ENCODE results near the gene SEC14L6. TPM values are rescaled to one million over a fixed set of nuclear protein-coding genes. Genes with fewer than 3 reads are reported as not detected.
A peak's percentile ranks its signal among the peaks of the same experiment; 100 is the strongest.
"Not testable (repeated sequence)": the region's sequence is repeated elsewhere in the genome, so short reads cannot be mapped to it uniquely, and the experiment has no call there.

The SEC14L6 gene
- polyA plus RNA-seq (ENCODE audit: insufficient read length in 4 of 4), result 1 to 10 TPM; 4.6 to 9.5 (median 7.8) TPM

DNA sequence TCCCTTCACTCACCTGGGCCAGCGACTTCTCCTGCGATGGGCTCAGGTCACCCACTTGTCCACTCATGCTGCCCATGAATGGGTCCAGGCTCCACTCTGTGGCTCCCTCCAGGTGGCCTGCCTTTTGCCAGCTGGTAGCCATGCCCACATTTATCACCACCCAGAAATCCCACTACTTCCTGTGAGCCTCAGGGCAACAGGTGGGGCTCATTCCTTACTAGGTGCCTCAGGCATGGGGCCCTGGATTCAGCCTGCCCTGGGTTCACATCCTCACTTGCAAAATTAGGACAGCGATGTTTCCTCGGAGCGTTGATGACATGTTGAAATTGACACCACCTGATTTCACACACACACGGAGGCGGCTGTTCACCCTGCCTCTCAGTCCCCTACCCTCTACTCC, at the start of gene SEC14L6:
Gene SEC14L6, minus strand, starts transcription at position 126 of the 400 bp plus-strand sequence. Its CDS starts 59 bp downstream, at position 67.
- DNase-seq (ENCODE audit: low read depth in 4 of 4, low spot score in 3 of 4), result no peak

DNA sequence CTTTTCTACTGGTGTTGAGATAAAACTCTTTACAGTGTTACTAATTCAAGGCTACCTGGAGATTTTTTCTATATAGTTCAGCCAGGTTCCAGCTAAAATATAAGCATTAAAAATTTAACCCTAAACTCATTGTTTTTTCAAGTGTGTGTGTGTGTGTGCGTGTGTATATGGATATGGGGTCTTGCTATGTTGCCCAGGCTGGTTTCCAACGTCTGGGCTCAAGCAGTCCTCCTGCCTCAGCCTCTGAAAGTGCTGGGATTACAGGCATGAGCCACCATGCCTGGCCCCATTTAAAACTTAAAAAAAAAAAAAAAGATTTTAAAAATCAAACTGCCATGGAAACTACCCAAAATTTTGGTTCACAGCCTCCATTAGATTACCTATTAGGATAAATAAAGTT, 49.7 kb upstream of the SEC14L6 start:
- DNase-seq (ENCODE audit: low read depth in 4 of 4, low spot score in 3 of 4), result no peak

DNA sequence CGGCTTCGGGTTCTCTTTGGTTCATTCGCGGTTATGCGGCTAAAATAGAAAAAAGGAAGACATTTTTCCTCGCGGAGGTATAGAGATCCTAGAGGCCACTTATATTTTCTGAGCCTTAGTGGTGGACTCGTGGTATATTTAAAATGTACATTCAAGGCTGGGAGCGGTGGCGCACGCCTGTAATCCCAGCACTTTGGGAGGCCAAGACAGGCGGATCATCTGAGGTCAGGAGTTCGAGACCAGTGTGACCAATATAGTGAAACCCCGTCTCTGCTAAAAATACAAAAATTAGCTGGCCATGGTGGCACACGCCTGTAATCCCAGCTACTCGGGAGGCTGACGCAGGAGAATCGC, 45.8 kb upstream of the SEC14L6 start:
- not testable (repeated sequence) for DNase-seq (ENCODE audit: low read depth in 4 of 4, low spot score in 3 of 4)

DNA sequence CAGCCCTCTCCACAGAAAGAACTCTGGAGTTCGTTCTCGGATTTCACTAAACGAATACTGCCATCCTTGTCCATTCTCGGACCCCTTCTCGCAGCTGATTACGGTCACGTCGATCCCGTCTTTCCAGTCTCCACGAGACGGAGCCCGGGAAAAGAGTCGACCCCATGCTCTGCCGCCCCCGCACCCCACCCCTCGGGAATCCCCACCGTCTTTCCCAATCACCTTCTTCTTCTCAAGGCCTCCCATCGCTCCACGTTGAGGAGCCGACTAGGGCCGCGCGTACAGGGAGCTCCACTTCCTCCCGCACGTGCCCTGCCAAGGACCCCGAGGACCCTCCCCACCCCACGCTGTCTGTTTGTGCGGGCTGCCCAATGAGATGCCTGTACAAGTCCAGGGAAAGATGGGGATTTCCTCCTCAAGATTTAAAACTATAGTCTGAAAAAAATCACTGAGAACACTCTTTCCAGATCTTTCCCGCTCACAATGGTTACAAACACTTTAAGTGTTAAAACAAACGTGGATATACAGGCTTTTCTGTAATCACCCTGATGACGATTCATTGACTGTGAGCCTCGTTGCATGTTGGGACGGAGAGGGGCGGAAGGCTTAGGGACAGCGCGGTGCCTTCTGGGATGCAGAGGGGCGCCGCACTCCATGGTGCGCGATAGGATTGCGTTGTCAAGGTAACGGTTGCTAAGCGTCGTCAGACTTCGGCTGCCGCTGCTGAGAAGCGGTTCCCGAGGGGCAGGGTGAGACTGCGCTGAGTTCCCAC, 45.2 kb upstream of the SEC14L6 start, which contains the start of gene PES1:
Gene PES1, minus strand, starts transcription at position 323 of the 772 bp plus-strand sequence. Its CDS starts 77 bp downstream, at position 246.
- peak; percentile 96 to 98 (median 97) for DNase-seq (ENCODE audit: low read depth in 4 of 4, low spot score in 3 of 4)

- no peak for DNase-seq (ENCODE audit: low read depth in 4 of 4, low spot score in 3 of 4)
These were observed 44.6 kb upstream of the SEC14L6 start for GRCh38 chr22:30591191-30591587.

- no peak for DNase-seq (ENCODE audit: low read depth in 4 of 4, low spot score in 3 of 4)
These were observed 39.9 kb upstream of the SEC14L6 start for GRCh38 chr22:30586414-30586813.

- DNase-seq (ENCODE audit: low read depth in 4 of 4, low spot score in 3 of 4), result no peak
These were observed 37.9 kb upstream of the SEC14L6 start for GRCh38 chr22:30584441-30584840.

- no peak for DNase-seq (ENCODE audit: low read depth in 4 of 4, low spot score in 3 of 4)
These were observed 36.4 kb upstream of the SEC14L6 start for GRCh38 chr22:30582788-30583545.

- no peak for DNase-seq (ENCODE audit: low read depth in 4 of 4, low spot score in 3 of 4)
These were observed 35.5 kb upstream of the SEC14L6 start for GRCh38 chr22:30582051-30582450.

DNA sequence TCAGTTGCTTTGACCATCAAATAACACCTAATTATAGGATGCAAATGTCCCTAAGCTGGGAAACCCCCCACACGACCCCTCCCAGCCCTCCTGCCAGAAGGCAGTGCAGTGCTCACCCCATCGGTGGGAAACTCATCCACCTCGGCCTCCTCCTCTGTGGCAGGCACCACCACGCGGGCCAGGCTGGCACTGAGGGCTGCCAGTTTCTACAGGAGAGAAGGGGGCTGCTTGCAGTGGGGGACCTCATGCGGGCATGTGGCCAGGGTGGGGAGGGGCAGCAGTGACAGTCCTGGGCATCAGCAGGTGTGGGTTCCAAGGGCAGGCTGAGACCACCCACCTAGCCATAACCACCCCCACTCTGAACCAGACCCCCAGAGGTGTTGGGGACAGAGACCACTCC, 34.4 kb upstream of the SEC14L6 start:
- DNase-seq (ENCODE audit: low read depth in 4 of 4, low spot score in 3 of 4), result no peak

DNA sequence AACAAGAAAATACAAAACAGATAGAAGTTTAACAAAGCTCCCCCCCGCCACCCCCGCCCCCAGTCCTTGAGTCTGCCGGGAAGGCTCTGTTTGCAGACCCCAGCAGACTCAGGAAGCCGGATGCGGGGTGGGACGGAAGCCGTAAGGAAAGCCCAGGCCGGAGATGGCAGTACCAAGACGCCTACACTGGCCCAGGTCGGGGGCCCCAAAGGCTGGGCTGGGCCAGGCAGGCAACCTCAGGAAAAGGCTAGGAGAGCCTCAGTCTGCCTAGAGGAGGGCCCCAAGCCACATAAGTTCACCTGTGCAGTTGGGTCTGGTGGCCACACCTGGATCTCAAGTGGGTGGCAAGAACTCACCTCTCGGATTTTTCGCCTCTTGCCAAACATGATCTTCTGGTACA, 31.9 kb upstream of the SEC14L6 start:
- no peak for DNase-seq (ENCODE audit: low read depth in 4 of 4, low spot score in 3 of 4)

DNA sequence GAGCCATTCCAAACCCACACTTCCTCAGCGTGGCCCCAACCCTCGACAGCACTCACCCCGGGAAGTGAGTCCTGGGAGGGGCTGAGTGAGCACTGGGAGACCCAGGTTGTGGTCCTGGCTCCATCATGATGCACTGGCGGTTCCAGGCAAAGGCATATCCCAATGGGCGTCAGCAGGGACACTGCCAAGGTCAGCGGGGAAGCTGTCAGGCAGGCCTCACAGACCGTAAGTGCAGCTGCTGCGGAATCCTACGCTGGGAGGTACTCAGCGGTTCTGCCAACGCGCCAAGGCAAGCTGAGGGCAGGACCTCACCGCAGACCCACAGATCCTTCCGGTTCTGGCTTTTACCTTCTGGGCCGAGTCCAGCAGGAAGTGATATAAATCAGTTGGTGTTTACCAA, 29.3 kb upstream of the SEC14L6 start:
- no peak for DNase-seq (ENCODE audit: low read depth in 4 of 4, low spot score in 3 of 4)

- DNase-seq (ENCODE audit: low read depth in 4 of 4, low spot score in 3 of 4), result no peak
These were observed 28.6 kb upstream of the SEC14L6 start for GRCh38 chr22:30574997-30575671.

DNA sequence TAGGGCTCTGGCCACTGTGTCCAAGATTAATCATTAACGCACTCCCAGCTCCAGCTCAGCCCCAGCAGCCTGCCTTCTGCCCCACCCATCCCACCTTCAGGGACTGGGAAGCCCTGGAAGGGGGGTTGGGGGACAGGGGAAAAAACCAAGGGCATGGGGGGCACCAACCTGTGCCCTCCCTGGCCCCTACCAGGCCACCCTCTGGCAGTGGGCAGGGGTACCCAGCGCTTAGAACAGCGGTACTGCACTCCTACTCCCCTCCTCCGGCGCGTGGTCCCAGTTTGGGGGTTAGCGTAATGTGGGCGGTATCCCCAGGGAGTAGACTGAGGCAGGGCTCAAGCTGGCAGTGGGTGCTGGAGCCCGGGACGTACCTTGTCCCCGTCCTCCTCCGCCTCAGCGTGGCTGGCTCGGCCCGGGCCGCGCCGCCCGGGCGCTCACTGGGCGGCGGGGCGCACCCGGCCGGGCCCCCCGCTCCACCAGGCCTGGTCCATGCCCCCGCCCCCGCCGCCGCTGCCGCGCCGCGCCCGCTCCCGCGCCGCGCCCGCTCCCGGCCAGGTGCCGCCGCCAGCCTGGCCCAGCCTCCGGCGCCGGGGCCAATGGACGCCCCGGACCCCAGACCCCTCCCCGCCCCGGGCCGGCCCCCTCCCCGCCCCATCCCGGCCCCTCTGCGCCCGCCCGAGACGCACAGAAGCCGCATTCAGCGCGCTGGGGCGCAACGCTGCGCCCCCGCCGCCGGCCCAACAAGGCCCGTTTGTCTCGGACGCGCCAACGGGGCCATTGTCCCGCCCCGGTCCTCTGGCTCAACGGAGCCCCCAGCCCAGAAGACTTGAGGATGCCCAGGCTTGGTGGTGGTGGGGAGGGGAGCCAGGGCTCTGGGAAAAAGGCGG, 27.8 kb upstream of the SEC14L6 start, which contains the start of gene GAL3ST1:
Gene GAL3ST1, minus strand, starts transcription at position 571 of the 887 bp plus-strand sequence. CDS start 17,273 bp downstream, outside the sequence.
- no peak for DNase-seq (ENCODE audit: low read depth in 4 of 4, low spot score in 3 of 4)

GRCh38 chr22:30573594-30574094, 27.1 kb upstream of the SEC14L6 start:
- DNase-seq (ENCODE audit: low read depth in 4 of 4, low spot score in 3 of 4), result no peak

DNA sequence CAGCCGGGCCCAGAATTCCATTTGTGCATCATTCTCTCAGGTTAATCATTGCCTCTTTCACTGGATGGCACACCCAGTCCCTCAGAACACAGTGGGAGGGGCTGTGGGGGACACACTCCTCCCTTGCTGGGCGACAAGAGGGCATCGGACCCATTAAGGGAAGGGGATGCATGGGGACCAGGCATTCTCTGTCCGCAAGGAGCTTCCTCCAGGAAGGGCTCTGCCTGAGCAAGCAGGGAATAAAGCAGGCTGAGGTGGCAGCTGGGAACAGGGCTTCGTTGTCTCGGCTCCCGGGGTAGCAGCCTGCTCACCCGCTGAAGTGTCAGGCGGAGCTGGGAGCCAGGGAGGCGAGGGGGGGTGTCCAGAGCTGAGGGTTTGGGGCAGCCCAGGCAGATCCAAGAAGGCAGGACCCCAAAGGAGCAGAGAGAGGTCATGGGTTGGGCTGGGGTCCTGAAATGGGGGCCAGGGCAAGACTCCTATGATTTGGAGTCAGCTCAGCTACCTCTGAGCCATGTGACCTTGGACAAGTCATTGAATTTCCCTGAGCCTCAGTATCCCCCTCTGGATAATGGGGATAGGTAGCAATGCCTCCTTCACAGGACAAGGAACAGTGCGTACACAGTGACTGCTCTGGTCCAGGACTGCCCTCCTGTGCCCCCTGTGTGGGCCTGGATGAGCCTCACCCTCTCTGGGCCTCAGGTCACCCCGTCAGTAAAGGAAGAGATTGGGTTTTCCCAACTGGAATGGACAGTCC, 26.5 kb upstream of the SEC14L6 start:
- no peak for DNase-seq (ENCODE audit: low read depth in 4 of 4, low spot score in 3 of 4)

DNA sequence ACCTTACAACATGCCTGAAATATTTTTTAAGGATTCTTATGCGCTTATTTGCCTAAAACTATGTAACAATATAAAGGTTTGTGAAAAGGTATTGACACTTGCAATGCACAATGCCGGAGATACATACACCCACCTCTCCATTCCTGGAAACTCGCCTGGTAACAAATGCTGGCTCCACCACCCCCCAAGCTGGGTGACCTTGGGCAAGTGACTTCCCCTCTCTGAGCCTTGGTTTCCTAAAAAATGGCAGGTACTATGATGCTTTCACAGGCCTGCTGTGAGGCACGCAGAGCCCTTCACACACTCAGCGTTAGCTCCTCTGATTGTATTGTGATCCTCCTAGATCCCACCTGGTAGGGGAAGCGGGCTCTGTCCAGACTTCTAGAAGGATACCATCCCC, 25.7 kb upstream of the SEC14L6 start:
- no peak for DNase-seq (ENCODE audit: low read depth in 4 of 4, low spot score in 3 of 4)

- no peak for DNase-seq (ENCODE audit: low read depth in 4 of 4, low spot score in 3 of 4)
These were observed 23.2 kb upstream of the SEC14L6 start for GRCh38 chr22:30569674-30570202.
